Measurements from ENCODE around the gene NXNL2. TPM values are rescaled to one million over a fixed set of nuclear protein-coding genes. Genes with fewer than 3 reads are reported as not detected.
A peak's percentile ranks its signal among the peaks of the same experiment; 100 is the strongest.

The NXNL2 gene
- total RNA-seq = 0.78 TPM

GRCh38 chr9:88534456-88535225 lies at the start of gene NXNL2:
Gene NXNL2 (plus strand): TSS chr9:88535178. CDS start chr9:88535435, 257 bp downstream.
- DNase-seq = peak; percentile 18

- DNase-seq = no peak
Observed at GRCh38 chr9:88488166-88488565, 46.8 kb upstream of the NXNL2 start.

GRCh38 chr9:88494983-88495721 lies 39.8 kb upstream of the NXNL2 start:
- DNase-seq = no peak

- no peak for DNase-seq
Observed at GRCh38 chr9:88497224-88497623, 37.8 kb upstream of the NXNL2 start.

DNA sequence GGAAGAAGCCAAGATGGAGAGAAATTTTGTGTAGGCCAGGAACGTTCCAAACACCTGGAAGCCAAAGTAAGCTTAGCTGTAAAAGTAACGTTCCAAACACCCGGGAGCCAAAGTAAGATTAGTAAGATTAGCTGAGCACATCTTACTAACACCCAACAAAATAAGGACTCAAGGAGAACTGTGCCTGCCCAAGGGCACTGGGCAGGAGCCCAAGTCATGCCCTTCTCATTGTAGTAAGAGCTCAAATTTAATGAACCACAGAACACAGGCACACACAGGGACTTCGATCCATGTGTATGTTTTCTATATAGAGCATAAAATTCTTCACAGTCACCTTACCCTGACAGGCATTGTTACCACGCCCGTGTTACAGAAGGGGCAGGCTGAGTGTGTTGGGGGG lies 36.1 kb upstream of the NXNL2 start:
- DNase-seq = no peak

DNA sequence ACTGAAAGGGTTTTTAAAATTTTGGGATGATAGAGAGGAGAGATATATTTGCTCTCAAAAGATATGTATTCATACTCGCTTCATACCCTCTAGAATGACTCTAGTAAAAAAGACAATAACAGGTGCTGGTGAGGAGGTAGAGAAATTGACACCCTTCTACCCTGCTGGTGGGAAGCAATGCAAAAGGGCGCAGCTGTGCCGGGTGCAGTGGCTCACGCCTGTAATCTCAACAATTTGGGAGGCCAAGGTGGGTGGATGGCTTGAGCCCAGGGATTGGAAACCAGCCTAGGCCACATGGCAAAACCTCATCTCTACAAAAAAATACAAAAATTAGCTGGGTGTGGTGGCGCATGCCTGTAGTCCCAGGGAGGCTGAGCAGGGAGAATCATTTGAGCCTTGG lies 33.9 kb upstream of the NXNL2 start:
- DNase-seq = no peak

DNA sequence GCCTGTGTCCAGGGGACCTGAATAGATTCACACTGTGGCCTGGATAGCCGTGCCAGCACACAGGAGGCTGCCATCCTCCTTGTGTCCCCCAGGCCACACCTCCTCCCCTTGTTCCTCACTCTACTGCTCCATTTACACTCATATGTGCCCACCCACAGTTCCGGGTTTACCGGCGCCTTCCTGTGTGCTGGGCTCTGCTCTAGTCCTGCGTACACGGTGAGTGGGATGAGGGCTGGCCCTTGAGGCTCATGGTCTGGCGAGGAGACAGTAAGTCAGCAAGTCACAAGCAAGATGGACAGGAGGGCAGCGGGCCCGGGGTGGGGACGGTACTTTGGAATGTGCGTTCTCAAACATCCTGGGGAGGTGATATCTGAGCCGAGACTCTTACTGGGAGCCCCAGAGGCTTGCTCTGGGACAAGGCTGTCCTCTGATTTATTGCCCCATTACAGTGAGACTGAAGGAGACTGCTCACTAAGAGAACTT lies 32.4 kb upstream of the NXNL2 start:
- DNase-seq = no peak

- no peak for DNase-seq
Observed at GRCh38 chr9:88503081-88503844, 31.7 kb upstream of the NXNL2 start.

GRCh38 chr9:88503845-88504764 lies 30.9 kb upstream of the NXNL2 start:
- no peak for DNase-seq

GRCh38 chr9:88508326-88508725 lies 26.7 kb upstream of the NXNL2 start:
- DNase-seq = no peak

DNA sequence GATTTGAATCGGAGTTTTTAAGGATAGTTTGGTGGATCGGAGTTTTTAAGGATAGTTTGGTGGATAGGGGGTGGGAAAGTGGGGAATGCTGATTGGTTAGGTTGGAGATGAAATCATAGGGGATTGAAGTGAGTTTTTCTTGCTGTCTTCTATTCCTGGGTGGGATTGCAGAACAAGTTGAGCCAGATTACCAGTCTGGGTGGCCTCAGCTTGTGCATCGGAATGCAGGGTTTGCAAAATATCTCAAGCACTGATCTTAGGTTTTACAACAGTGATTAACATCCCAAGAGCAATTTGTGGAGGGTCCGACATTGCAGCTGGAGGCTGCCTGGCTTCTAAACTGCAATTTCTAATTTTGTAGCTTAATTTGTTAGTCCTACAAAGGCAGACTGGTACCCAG lies 23.1 kb upstream of the NXNL2 start:
- DNase-seq = no peak

DNA sequence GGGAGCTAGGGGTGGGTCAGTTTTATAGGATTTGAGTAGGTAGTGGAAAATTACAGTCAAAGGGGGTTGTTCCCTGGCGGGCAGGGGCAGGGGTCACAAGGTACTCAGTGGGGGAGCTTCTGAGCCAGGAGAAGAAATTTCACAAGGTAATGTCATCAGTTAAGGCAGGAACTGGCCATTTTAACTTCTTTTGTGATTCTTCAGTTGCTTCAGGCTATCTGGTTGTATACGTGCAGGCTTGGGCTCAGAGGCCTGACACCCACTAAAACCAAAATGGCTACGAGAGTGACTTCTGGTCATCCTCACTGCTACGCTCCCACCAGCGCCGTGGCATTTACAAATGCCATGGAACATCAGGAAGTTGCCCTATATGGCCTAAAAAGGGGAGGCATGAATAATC lies 20.7 kb upstream of the NXNL2 start:
- no peak for DNase-seq

GRCh38 chr9:88521308-88521707 lies 13.7 kb upstream of the NXNL2 start:
- no peak for DNase-seq

GRCh38 chr9:88522360-88522759 lies 12.6 kb upstream of the NXNL2 start:
- DNase-seq = no peak

DNA sequence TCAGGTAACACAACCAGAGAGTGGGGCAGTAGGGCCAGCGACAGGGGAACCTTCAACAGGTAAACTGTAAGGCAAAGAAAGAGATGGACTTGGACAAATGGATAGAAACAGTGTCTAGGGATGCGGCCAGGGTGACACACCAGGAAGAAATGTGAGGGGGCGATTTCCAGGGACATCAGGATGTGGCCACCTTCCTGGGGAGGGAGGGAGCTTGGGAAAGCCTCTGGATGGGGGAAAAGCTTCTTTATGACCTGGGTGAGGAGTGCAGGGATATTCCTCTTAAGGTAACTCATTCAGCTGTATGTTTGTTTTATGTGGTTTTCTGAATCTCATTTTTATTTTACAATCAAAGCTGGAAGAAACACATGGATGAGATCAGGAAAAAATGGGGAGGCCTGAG lies 11.9 kb upstream of the NXNL2 start:
- no peak for DNase-seq

GRCh38 chr9:88524911-88525310 lies 10.1 kb upstream of the NXNL2 start:
- no peak for DNase-seq

GRCh38 chr9:88527618-88528017 lies 7.4 kb upstream of the NXNL2 start:
- DNase-seq = no peak

- DNase-seq = no peak
Observed at GRCh38 chr9:88528080-88528790, 6.7 kb upstream of the NXNL2 start.

DNA sequence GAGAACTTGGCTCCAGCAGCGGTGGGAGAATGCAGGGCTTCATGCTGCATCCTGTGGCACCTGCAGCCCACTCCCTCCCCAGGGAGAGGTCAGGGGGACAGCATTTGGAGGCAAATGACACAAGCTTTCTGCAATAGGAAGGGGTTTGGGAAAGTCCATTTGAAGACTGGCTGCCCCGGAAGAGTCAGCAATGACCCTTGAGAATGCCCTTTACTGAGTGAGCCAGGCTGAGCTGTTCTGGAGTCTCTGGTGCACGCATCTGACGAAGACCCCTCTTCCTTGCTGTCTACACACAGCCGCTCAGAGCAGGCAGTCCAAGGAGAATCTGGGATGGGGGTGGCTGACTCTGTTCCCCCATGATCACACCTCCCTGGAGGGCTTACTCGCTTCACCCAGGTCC lies 5.5 kb upstream of the NXNL2 start:
- no peak for DNase-seq

GRCh38 chr9:88530051-88530450 lies 4.9 kb upstream of the NXNL2 start:
- DNase-seq = no peak
